LNCaP clone FGC (cell line): Measurements from ENCODE around the gene KLK8.

Experiments
- DNase-seq: peaks from one replicate; pipeline ENCODE4 v3.0.0-alpha.2; 2011; ENCODE audit warnings: low read depth
- H3K4me3 ChIP-seq: 2 replicates; pipeline ENCODE4 v1.5.1; 2011; ENCODE audit warnings: mild to moderate bottlenecking, low read depth, low read length, control low read depth
- TF ChIP-seq, protein P1 (sequence below): IDR thresholded peaks from 2 replicates; pipeline ENCODE4 v1.5.1; 2012; ENCODE audit warnings: mild to moderate bottlenecking; ENCODE audit not compliant: control insufficient read depth, insufficient read depth; ENCODE audit errors: extremely low read depth

Gene KLK8

DNA sequence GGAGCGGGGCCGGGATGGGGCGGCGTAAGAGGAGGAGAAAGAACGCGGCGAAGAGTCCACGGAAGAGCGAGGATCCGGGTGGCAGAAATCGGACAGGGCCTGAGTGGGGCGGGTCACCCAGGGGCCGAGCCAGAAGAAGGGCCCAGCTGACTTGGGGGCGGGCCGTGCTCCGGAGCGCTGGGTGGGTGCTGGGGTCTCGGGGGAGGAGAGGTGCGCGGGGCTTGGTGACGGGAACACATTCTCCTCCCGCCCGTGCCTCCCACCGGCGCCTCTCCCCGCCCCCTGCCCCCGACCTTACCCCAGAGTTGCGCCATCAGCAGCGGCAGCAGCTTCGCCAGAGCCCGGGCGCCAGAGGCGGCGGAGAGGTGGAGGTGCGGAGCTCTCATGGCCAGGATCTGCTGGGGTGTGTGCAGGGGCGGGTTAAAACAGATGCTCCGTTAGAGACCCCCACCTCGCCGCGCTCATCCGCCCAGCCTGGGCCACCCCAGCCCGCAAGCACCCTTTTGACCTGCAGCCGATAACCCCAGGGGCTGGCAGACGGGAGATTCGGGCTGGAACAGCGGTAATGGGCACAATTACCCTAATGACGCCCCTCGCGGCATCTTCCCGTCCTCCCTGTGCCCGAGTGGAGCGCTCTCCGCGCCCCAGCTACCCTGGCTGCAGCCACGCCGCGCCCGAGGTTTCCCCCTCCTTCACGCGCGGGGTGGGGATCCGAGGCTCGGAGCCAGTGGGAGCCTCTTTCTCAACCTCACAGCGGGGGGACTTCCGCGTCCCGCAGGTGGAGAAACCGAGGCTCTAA lies 17.5 kb upstream of the KLK8 start:
- no peak overlapping the region for H3K4me3 ChIP-seq
- TF ChIP-seq, protein P1, sequence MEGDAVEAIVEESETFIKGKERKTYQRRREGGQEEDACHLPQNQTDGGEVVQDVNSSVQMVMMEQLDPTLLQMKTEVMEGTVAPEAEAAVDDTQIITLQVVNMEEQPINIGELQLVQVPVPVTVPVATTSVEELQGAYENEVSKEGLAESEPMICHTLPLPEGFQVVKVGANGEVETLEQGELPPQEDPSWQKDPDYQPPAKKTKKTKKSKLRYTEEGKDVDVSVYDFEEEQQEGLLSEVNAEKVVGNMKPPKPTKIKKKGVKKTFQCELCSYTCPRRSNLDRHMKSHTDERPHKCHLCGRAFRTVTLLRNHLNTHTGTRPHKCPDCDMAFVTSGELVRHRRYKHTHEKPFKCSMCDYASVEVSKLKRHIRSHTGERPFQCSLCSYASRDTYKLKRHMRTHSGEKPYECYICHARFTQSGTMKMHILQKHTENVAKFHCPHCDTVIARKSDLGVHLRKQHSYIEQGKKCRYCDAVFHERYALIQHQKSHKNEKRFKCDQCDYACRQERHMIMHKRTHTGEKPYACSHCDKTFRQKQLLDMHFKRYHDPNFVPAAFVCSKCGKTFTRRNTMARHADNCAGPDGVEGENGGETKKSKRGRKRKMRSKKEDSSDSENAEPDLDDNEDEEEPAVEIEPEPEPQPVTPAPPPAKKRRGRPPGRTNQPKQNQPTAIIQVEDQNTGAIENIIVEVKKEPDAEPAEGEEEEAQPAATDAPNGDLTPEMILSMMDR = no peak
- no peak for DNase-seq

DNA sequence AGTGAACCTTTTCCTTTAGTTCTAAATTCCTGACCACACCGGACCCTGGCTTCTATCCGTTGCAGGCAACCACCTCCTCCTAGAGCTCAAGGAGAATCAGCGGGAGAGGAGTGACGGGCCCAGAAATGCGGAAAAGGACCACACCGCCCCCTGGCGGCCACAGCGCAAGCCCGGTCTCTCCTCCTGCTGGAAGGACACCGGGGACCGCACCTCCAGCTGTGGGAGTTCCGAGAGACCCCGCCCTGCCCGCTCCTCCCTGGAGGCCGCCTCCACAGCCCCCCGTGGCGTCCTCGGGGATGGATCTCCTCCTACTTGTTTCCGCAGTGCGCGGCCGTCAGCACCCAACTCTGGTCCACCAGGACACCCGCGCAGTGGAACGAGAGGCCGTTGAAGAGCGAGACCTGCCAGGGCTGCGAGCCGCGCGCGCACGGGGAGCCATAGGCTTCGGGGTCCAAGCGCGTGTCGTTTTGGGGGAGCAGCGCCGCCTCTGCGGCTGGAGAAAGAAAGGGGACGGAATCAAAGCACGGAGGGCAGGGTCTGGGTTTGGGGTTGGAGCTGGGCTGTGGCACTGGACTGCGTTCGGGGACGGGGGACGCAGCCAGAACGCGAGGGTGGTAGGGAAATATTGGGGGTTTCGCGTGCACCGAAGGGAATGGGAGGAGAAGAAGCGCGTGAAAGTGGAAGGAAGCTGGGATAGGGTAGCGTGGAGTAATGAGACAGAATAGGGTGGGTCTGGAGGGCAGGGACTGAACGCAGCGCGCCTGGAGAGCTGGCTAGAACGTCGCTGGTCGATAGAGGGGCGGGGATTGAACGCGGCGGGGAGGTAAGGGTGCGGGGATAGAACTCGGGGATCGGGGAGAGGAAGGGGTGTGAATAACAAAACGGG lies 15.6 kb upstream of the KLK8 start:
- TF ChIP-seq, protein P1 = peak; percentile 82
- no peak for DNase-seq
- H3K4me3 ChIP-seq = 0 out of 2 replicates have a peak overlapping the region, but pooled peaks have one; percentile 13

DNA sequence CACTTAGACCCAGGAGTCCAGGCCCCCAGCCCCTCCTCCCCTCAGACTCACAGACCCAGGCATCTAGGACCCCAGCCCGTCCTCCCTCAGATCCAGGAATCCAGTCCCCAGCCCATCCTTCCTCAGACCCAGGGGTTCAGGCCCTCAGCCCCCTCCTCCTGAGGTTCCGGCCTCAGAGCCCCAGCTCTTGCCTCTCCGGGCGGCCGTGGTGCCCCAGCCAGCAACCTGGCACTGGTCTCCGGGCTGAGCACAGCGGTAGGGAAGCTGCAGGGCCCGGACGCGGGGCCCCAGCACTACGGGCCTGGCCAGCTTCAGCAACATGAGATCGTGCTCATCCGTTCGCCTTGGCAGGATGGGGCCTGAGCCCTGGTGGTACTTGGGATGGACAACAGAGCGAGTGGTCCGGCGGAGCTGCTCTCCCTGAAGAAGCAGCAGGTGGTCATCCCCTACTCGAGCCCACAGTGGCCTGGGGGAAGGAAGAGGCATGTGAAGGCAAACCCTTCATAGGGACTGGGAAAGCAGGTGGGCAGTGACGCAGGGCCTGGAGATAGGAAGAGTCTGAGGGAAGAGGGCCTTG lies 14.4 kb upstream of the KLK8 start:
- TF ChIP-seq, protein P1 = no peak
- no peak for DNase-seq
- no peak overlapping the region for H3K4me3 ChIP-seq

DNA sequence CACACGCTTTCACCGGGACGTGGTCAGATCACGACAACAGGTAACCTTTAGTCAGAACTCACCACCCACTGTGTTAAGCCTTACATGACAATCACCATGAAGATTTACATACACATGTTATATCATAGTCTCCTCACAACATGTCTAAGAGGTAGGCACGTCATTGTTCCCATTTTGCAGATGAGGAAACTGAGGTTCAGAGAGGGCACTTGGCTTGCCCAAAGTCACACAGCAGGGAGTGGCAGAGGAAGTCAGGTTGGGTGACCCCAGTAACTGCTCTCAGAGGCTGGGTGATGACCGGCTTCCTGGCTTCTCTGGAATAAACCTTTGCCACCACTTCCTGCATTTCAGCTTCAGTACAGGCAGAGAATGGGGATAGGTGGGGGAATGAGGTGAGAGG lies 12.8 kb upstream of the KLK8 start:
- TF ChIP-seq, protein P1 = no peak
- no peak overlapping the region for H3K4me3 ChIP-seq
- no peak for DNase-seq

DNA sequence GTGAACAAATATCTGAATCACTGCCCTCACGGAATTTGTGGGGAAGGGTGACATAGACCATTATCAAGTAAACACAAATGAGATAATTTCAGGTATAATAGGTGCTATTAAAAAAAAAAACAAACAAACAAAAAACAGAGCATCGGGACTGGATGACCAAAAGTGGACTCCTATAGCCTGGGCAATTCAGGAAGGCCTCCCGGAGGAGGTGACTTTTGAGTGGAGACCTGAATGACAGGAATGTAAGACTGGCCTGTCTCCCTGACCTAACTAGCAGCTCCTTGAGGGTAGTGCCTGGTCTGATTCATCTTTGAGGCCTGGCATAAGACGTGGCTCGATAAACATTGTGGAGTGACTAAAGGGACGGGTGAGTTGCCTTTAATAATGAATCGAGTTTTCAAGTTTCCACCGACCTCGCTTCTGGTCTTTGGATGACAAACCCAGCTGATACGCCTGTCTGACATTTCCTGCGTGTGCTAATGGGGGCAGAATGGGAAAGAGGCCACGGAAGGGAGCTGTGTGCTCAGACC lies 11.3 kb upstream of the KLK8 start:
- no peak for DNase-seq
- H3K4me3 ChIP-seq = no peak overlapping the region
- TF ChIP-seq, protein P1 = no peak

DNA sequence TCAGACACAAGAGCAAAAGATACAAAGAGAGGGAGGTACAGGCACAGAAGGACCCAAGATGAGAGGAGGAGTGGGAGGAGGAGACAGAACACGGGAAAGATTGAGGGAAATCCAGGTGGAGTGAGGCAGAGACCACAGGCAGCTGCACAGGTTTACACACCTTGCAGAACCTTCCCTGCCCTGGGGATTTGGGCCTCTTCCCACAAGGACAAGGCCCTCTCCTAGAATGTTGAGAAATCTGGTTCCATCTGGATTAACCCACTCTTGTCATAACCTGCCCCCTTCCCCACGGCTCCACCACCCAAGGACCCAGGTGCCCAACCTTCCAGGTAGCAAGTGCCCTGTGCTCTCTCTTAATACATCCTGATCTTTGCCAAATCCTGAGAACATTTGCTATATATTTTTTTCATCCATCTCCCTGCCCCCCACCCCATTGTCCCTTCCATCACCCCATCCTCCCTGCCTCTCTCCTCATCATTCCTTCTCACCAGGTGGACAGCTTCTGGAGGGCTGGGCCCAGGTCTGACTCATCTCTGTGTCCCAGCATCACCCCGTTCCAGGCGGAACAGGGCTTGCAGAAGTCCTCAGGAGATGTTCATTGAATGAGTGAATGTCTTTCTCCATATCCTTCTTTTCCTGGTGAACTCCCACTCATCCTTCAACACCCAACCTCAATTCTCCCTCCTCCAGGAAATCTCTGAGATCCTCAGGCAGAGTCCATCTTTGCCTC lies 8.8 kb upstream of the KLK8 start:
- TF ChIP-seq, protein P1 = no peak
- H3K4me3 ChIP-seq = no peak overlapping the region
- DNase-seq = no peak
